H1 (cell line): ENCODE data around the gene EPS8L1.

ENCODE experiments used
- ATF3 ChIP-seq: IDR thresholded peaks from 2 replicates; pipeline ENCODE4 v1.6.1; 2011; ENCODE audit warnings: low read depth, mild to moderate bottlenecking, low read length; ENCODE audit not compliant: insufficient read depth
- CEBPB ChIP-seq: IDR thresholded peaks from 2 replicates; pipeline ENCODE4 v1.6.1; 2012; ENCODE audit warnings: low read depth, low read length
- CREB1 ChIP-seq: IDR thresholded peaks from 2 replicates; pipeline ENCODE4 v1.6.1; 2012; ENCODE audit warnings: inconsistent platforms
- CTCF ChIP-seq, 3 experiments: IDR thresholded peaks; 1 replicate in 2 of 3; 2 replicates in 1 of 3; pipeline versions ENCODE4 v1.5.1 to v1.6.1; 2011; ENCODE audit warnings: low read length in 3 of 3, mild to moderate bottlenecking in 3 of 3, inconsistent platforms in 2 of 3, low read depth in 1 of 3, moderate library complexity in 1 of 3; ENCODE audit not compliant: insufficient read depth in 1 of 3; ENCODE audit errors: control extremely low read depth in 1 of 3
- EP300 ChIP-seq, 2 experiments: IDR thresholded peaks; 1 replicate in 1 of 2; 2 replicates in 1 of 2; pipeline ENCODE4 v1.6.1; 2011 to 2012; ENCODE audit warnings: low read depth in 2 of 2, low read length in 2 of 2, mild to moderate bottlenecking in 2 of 2, borderline replicate concordance in 1 of 2, inconsistent platforms in 1 of 2, moderate library complexity in 1 of 2
- EZH2 ChIP-seq: fragments of 200-600 bp; sonication (generic); IDR thresholded peaks from 2 replicates; pipeline ENCODE4 v1.7.1; 2012; ENCODE audit warnings: low read depth, mild to moderate bottlenecking, moderate library complexity, low read length, inconsistent platforms; ENCODE audit not compliant: severe bottlenecking
- JUND ChIP-seq: IDR thresholded peaks from 2 replicates; pipeline ENCODE4 v1.6.1; 2011; ENCODE audit warnings: mild to moderate bottlenecking, improper control_type of control experiment, low read length
- POLR2AphosphoS5 ChIP-seq: IDR thresholded peaks from 2 replicates; pipeline ENCODE4 v1.6.1; 2011; ENCODE audit warnings: low read depth, low read length
- SP2 ChIP-seq: IDR thresholded peaks from 2 replicates; pipeline ENCODE4 v1.6.1; 2012; ENCODE audit warnings: mild to moderate bottlenecking, low read length, inconsistent platforms
- SUZ12 ChIP-seq: fragments of 200-600 bp; sonication (generic); IDR thresholded peaks from 2 replicates; pipeline ENCODE4 v1.6.1; 2012; ENCODE audit warnings: mild to moderate bottlenecking, inconsistent platforms, low read length, moderate library complexity, mixed read lengths
- TAF1 ChIP-seq: IDR thresholded peaks from 2 replicates; pipeline ENCODE4 v1.6.1; 2011; ENCODE audit warnings: mild to moderate bottlenecking, low read depth, low read length
- YY1 ChIP-seq: IDR thresholded peaks from 2 replicates; pipeline ENCODE4 v1.6.1; 2011; ENCODE audit warnings: low read depth, mild to moderate bottlenecking, low read length

GRCh38 chr19:55077106-55077505 lies 1.4 kb downstream of the EPS8L1 start:
- TF ChIP-seq POLR2AphosphoS5 (no peak), ATF3 (no peak), EZH2 (no peak), CTCF (IDR thresholded peaks at IDR 0.05; ENCODE audit: control extremely low read depth in 1 of 3, insufficient read depth in 1 of 3, low read depth in 1 of 3, low read length in 3 of 3) (no peak), TAF1 (no peak), CEBPB (no peak), EP300 (IDR thresholded peaks at IDR 0.05; ENCODE audit: borderline replicate concordance in 1 of 2, low read depth in 2 of 2, low read length in 2 of 2) (no peak), YY1 (no peak), JUND (no peak), CREB1 (no peak), SP2 (no peak), SUZ12 (no peak)
